ENCODE results near the gene P4HA3. TPM values are rescaled to one million over a fixed set of nuclear protein-coding genes. Genes with fewer than 3 reads are reported as not detected.
"Not testable (repeated sequence)": the region's sequence is repeated elsewhere in the genome, so short reads cannot be mapped to it uniquely, and the experiment has no call there.

P4HA3 gene
- total RNA-seq, 1 donor from 2014 or later = 0.26 TPM

GRCh38 chr11:74341921-74342320 is 30.5 kb upstream of the P4HA3 start:
- Histone ChIP-seq H3K27me3 (ENCODE audit: control insufficient read depth, insufficient read depth, low read length) (no peaks in the 10 kb centered on the region), H3K36me3 (ENCODE audit: control insufficient read depth, insufficient read depth, low read length) (no peaks in the 10 kb centered on the region), H3K4me3 (ENCODE audit: low read depth, low read length) (no peak overlapping the region)
- no peak for FAIRE-seq
- TF ChIP-seq, protein P1, sequence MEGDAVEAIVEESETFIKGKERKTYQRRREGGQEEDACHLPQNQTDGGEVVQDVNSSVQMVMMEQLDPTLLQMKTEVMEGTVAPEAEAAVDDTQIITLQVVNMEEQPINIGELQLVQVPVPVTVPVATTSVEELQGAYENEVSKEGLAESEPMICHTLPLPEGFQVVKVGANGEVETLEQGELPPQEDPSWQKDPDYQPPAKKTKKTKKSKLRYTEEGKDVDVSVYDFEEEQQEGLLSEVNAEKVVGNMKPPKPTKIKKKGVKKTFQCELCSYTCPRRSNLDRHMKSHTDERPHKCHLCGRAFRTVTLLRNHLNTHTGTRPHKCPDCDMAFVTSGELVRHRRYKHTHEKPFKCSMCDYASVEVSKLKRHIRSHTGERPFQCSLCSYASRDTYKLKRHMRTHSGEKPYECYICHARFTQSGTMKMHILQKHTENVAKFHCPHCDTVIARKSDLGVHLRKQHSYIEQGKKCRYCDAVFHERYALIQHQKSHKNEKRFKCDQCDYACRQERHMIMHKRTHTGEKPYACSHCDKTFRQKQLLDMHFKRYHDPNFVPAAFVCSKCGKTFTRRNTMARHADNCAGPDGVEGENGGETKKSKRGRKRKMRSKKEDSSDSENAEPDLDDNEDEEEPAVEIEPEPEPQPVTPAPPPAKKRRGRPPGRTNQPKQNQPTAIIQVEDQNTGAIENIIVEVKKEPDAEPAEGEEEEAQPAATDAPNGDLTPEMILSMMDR (IDR thresholded peaks at IDR 0.05; ENCODE audit: insufficient read depth, low read length, severe bottlenecking) = no peak
- no peak for DNase-seq (ENCODE audit: low read depth)

DNA sequence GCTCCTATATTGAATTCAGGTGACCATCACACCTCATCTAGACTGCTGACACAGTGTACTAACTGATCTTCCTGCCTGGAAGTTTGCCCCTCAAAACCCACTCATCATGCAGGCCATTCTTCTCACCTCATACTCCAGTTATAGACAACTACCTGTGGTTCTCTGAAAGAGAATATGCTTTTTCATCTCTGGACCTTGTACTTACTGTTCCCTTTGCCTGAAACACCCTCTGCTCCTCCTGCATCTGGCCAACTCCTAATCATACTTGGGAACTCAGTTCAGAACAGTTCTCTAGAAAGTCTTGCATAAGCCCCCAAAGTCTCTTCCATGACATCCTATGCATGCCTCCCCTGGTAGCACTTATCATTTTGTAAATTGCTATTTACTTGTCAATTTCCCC is 28.2 kb upstream of the P4HA3 start:
- DNase-seq (ENCODE audit: low read depth) = no peak
- TF ChIP-seq, protein P1 (IDR thresholded peaks at IDR 0.05; ENCODE audit: insufficient read depth, low read length, severe bottlenecking) = no peak
- H3K4me3 ChIP-seq (ENCODE audit: low read depth, low read length) = no peak overlapping the region
- H3K27me3 ChIP-seq (ENCODE audit: control insufficient read depth, insufficient read depth, low read length) = no peaks in the 10 kb centered on the region
- no peak for FAIRE-seq
- no peaks in the 10 kb centered on the region for H3K36me3 ChIP-seq (ENCODE audit: control insufficient read depth, insufficient read depth, low read length)

- FAIRE-seq = no peak
These were observed 27.5 kb upstream of the P4HA3 start for GRCh38 chr11:74338963-74339362.

DNA sequence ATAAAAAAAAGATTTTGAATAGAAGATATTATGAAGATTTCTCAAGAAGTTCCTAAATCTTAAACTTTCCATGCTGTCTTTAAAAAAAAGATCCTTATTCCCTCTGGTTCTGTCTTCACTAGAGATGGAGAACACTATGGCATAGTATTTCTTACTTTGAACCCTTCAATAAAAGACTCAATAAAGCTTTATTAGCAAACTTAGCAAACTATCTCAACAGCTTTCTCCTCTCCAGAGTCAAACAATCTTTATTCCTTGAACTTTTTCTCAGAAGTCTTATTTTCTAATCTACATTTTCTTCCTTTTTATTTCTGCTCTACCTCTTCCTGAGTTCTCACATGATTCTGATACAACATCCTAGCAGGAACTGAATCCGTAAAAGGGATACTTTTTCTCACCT is 21.8 kb upstream of the P4HA3 start:
- Histone ChIP-seq H3K4me3 (ENCODE audit: low read depth, low read length) (no peak overlapping the region), H3K36me3 (ENCODE audit: control insufficient read depth, insufficient read depth, low read length) (no peaks in the 10 kb centered on the region), H3K27me3 (ENCODE audit: control insufficient read depth, insufficient read depth, low read length) (no peaks in the 10 kb centered on the region)
- DNase-seq (ENCODE audit: low read depth) = no peak
- TF ChIP-seq, protein P1 (IDR thresholded peaks at IDR 0.05; ENCODE audit: insufficient read depth, low read length, severe bottlenecking) = no peak
- no peak for FAIRE-seq

More at GRCh38 chr11:74338963-74339362, 27.5 kb upstream of the P4HA3 start:
- TF ChIP-seq, protein P1 (IDR thresholded peaks at IDR 0.05; ENCODE audit: insufficient read depth, low read length, severe bottlenecking) = no peak
- Histone ChIP-seq H3K4me3 (ENCODE audit: low read depth, low read length) (no peak overlapping the region), H3K36me3 (ENCODE audit: control insufficient read depth, insufficient read depth, low read length) (no peaks in the 10 kb centered on the region), H3K27me3 (ENCODE audit: control insufficient read depth, insufficient read depth, low read length) (no peaks in the 10 kb centered on the region)
- no peak for DNase-seq (ENCODE audit: low read depth)

DNA sequence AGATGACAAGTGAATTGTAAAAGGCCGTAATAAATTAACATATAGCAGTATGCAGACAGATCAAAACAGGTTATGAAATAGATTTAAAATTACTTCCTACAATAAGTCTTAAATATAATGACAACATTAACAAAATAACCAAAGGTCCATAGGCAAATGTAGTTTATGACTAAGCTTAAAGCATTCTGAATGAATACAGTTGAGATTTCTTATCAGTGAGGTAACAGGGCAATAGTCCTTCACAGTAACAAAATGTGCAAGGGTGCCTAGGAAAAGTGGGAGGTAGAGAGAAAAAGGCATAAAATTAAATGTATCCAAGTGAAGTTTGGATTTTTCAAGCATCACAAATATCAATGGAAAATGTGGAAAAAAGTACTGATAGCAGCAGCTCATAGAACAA is 20.9 kb upstream of the P4HA3 start:
- no peak overlapping the region for H3K4me3 ChIP-seq (ENCODE audit: low read depth, low read length)
- FAIRE-seq (no peak), DNase-seq (ENCODE audit: low read depth) (no peak)
- H3K27me3 ChIP-seq (ENCODE audit: control insufficient read depth, insufficient read depth, low read length) = no peaks in the 10 kb centered on the region
- TF ChIP-seq, protein P1 (IDR thresholded peaks at IDR 0.05; ENCODE audit: insufficient read depth, low read length, severe bottlenecking) = no peak
- H3K36me3 ChIP-seq (ENCODE audit: control insufficient read depth, insufficient read depth, low read length) = no peaks in the 10 kb centered on the region

DNA sequence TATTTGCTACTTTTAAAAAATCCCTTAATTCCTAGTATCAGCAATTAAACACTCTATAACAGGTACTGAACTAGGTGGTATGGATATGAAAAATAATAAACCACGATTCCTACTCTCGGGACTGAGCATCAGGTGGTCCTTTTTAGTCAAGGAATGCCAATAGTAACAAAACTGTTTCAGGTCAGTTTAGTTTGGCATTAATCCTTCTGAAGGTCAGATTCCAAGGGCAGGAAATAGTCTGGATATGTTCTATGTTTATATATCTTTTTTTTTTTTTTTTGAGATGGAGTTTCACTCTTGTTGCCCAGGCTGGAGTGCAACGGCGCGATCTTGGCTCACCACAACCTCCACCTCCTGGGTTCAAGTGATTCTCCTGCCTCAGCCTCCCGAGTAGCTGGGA is 19.6 kb upstream of the P4HA3 start:
- DNase-seq (ENCODE audit: low read depth); H3K36me3 ChIP-seq (ENCODE audit: control insufficient read depth, insufficient read depth, low read length); FAIRE-seq: not testable (repeated sequence)

More for the DNA sequence above, 19.6 kb upstream of the P4HA3 start:
- H3K4me3 ChIP-seq (ENCODE audit: low read depth, low read length); H3K27me3 ChIP-seq (ENCODE audit: control insufficient read depth, insufficient read depth, low read length): not testable (repeated sequence)
